ENCODE data around the gene STXBP6. TPM values are rescaled to one million over a fixed set of nuclear protein-coding genes. Genes with fewer than 3 reads are reported as not detected.

Gene STXBP6
- total RNA-seq, 1 experiment from 2014 or later, result 32.2 TPM

GRCh38 chr14:24965934-24966578 lies 83.9 kb downstream of the STXBP6 start:
- intact Hi-C loops (cut with micrococcal nuclease; ENCODE audit: unreplicated experiment), result loop anchor here (1.0 to 2.0 kb wide), 2 partner anchors 13 to 19 kb away; no protein-coding TSS in a partner anchor
- H3K27me3 Mint-ChIP-seq (ENCODE audit: insufficient read depth, unreplicated experiment), result no peaks in the 10 kb centered on the region
- peak overlapping the region; percentile 40 for H3K4me3 Mint-ChIP-seq (ENCODE audit: unreplicated experiment)
- no peak for TF ChIP-seq CTCF (IDR thresholded peaks at IDR 0.05; ENCODE audit: insufficient read depth in 1 of 2, low read depth in 1 of 2, low read length in 1 of 2, severe bottlenecking in 1 of 2, unreplicated experiment in 1 of 2)
- Histone ChIP-seq H3K27me3 (replicated peaks; ENCODE audit: control insufficient read depth, insufficient read depth, low read length) (no peaks in the 10 kb centered on the region), H3K4me3 (ENCODE audit: low read depth, low read length) (no peak overlapping the region), H3K9me3 (no peaks in the 10 kb centered on the region), H3K36me3 (ENCODE audit: control insufficient read depth, insufficient read depth, low read length) (no peaks in the 10 kb centered on the region), H3K4me1 (peaks cover 50% of the 10 kb centered on the region)
- ChIA-PET POLR2A (interaction anchor here (0.6 kb wide), 1 partner anchor 13 kb away, joined by 3 read pairs; no protein-coding TSS in a partner anchor), CTCF (interaction anchor here (0.7 kb wide), 1 partner anchor 69 kb away, joined by 3 read pairs; no protein-coding TSS in a partner anchor)
- no peaks in the 10 kb centered on the region for H3K9me3 Mint-ChIP-seq (ENCODE audit: unreplicated experiment)
- peaks cover 31% of the 10 kb centered on the region for H3K4me1 Mint-ChIP-seq (ENCODE audit: low read depth, unreplicated experiment)
- peak; percentile 62 for DNase-seq
- H3K36me3 Mint-ChIP-seq (ENCODE audit: insufficient read depth, unreplicated experiment), result peaks cover 14% of the 10 kb centered on the region
- TSS peak; percentile 53 for BruUV-seq (replicated peaks)
- H3K27ac Mint-ChIP-seq (ENCODE audit: unreplicated experiment), result peak overlapping the region; percentile 90

- peak overlapping the region; percentile 84 for H3K27ac Mint-ChIP-seq (ENCODE audit: unreplicated experiment)
- intact Hi-C loops (cut with micrococcal nuclease; ENCODE audit: unreplicated experiment), result no loop called here
- Histone ChIP-seq H3K9me3 (no peaks in the 10 kb centered on the region), H3K4me1 (peaks cover 55% of the 10 kb centered on the region), H3K36me3 (ENCODE audit: control insufficient read depth, insufficient read depth, low read length) (no peaks in the 10 kb centered on the region), H3K27me3 (replicated peaks; ENCODE audit: control insufficient read depth, insufficient read depth, low read length) (no peaks in the 10 kb centered on the region), H3K4me3 (ENCODE audit: low read depth, low read length) (no peak overlapping the region)
- H3K4me1 Mint-ChIP-seq (ENCODE audit: low read depth, unreplicated experiment), result peaks cover 36% of the 10 kb centered on the region
- BruUV-seq (replicated peaks), result no TSS peak
- TF ChIP-seq CTCF (IDR thresholded peaks at IDR 0.05; ENCODE audit: insufficient read depth in 1 of 2, low read depth in 1 of 2, low read length in 1 of 2, severe bottlenecking in 1 of 2, unreplicated experiment in 1 of 2), result no peak
- CTCF ChIA-PET, result interaction anchor here (0.7 kb wide), 1 partner anchor 70 kb away, joined by 3 read pairs; no protein-coding TSS in a partner anchor
- no peaks in the 10 kb centered on the region for H3K27me3 Mint-ChIP-seq (ENCODE audit: insufficient read depth, unreplicated experiment)
- POLR2A ChIA-PET, result no interaction called here
- peaks cover 19% of the 10 kb centered on the region for H3K36me3 Mint-ChIP-seq (ENCODE audit: insufficient read depth, unreplicated experiment)
- no peak overlapping the region for H3K4me3 Mint-ChIP-seq (ENCODE audit: unreplicated experiment)
- no peaks in the 10 kb centered on the region for H3K9me3 Mint-ChIP-seq (ENCODE audit: unreplicated experiment)
- no peak for DNase-seq
Measured at GRCh38 chr14:24965578-24965933, 84.4 kb downstream of the STXBP6 start.

- H3K4me1 ChIP-seq, result peaks cover 65% of the 10 kb centered on the region
- Mint-ChIP-seq H3K36me3 (ENCODE audit: insufficient read depth, unreplicated experiment) (peaks cover 20% of the 10 kb centered on the region), H3K4me3 (ENCODE audit: unreplicated experiment) (no peak overlapping the region), H3K9me3 (ENCODE audit: unreplicated experiment) (no peaks in the 10 kb centered on the region), H3K4me1 (ENCODE audit: low read depth, unreplicated experiment) (peaks cover 38% of the 10 kb centered on the region), H3K27ac (ENCODE audit: unreplicated experiment) (peak overlapping the region; percentile 84), H3K27me3 (ENCODE audit: insufficient read depth, unreplicated experiment) (no peaks in the 10 kb centered on the region)
- no peak overlapping the region for H3K4me3 ChIP-seq (ENCODE audit: low read depth, low read length)
- no peaks in the 10 kb centered on the region for H3K9me3 ChIP-seq
- POLR2A ChIA-PET, result no interaction called here
- no peaks in the 10 kb centered on the region for H3K27me3 ChIP-seq (replicated peaks; ENCODE audit: control insufficient read depth, insufficient read depth, low read length)
- no TSS peak for BruUV-seq (replicated peaks)
- CTCF ChIA-PET, result no interaction called here
- no peaks in the 10 kb centered on the region for H3K36me3 ChIP-seq (ENCODE audit: control insufficient read depth, insufficient read depth, low read length)
- intact Hi-C loops (cut with micrococcal nuclease; ENCODE audit: unreplicated experiment), result no loop called here
- DNase-seq, result no peak
- TF ChIP-seq CTCF (IDR thresholded peaks at IDR 0.05; ENCODE audit: insufficient read depth in 1 of 2, low read depth in 1 of 2, low read length in 1 of 2, severe bottlenecking in 1 of 2, unreplicated experiment in 1 of 2), result no peak
Measured at GRCh38 chr14:24964591-24964990, 85.4 kb downstream of the STXBP6 start.

Measured in Caco-2 (cell line).